ENCODE data around the gene TRNT1. TPM values are rescaled to one million over a fixed set of nuclear protein-coding genes. Genes with fewer than 3 reads are reported as not detected.

The TRNT1 gene
- total and polyA plus RNA-seq, 2 of the 8 experiments (the other 6 are each of a cell fraction or from before 2014, with no cell fraction given), result 7.2 to 33.1 TPM

DNA sequence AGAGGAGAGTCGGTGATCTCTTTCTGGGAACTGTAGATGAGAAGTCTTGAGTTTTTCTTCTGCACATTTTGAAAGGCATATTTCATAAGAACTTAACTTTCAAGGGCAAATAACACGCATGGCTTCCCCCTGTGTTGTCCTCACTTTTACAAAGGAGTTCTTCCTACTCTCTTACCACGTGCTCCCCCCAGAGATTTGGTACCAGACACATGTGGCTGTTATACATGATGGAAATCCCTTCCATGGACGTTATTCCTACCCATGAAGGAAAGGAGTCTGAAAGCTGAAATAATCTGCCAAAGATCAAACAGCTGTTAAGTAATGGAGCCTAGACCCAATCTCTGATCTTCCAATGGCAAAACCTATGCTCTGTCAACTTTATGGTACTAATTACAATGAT lies 20.9 kb upstream of the TRNT1 start:
- no peaks in the 10 kb centered on the region for H4K20me1 ChIP-seq (replicated peaks in 1 of 2; ENCODE audit: control insufficient read depth in 1 of 2, insufficient read depth in 2 of 2, low read length in 2 of 2)
- H2BK20ac ChIP-seq (ENCODE audit: low read length), result no peak overlapping the region
- no peaks in the 10 kb centered on the region for H3K36me3 ChIP-seq (ENCODE audit: control insufficient read depth in 2 of 4, insufficient read depth in 4 of 4, low read length in 3 of 4)
- H4K5ac ChIP-seq (ENCODE audit: insufficient read length, low read depth, low read length), result no peak overlapping the region
- no peaks in the 10 kb centered on the region for H3K79me1 ChIP-seq (ENCODE audit: low read depth, low read length)
- no peak overlapping the region for H3K4me2 ChIP-seq (ENCODE audit: insufficient read depth in 1 of 2, low read depth in 2 of 2, low read length in 2 of 2)
- H3K23me2 ChIP-seq (ENCODE audit: low read depth, low read length), result no peaks in the 10 kb centered on the region
- peaks cover 0 to 6% (median 5%) of the 10 kb centered on the region in 4 experiments; a peak in 5 of 7 replicates for H3K4me1 ChIP-seq (replicated peaks in 1 of 4; ENCODE audit: control insufficient read depth in 3 of 4, insufficient read depth in 4 of 4, low read length in 3 of 4)
- H2BK5ac ChIP-seq (ENCODE audit: low read depth, low read length), result no peak overlapping the region
- no peak overlapping the region for H2BK15ac ChIP-seq (ENCODE audit: low read length)
- no peak overlapping the region for H3K14ac ChIP-seq (ENCODE audit: insufficient read length)
- 95% methylated on average over 4 of the region's 4 CpGs; no CpG with 5 or more reads in 1 of the 2 experiments for WGBS, 2 experiments (ENCODE audit: extremely low coverage in 1 of 2, insufficient coverage in 1 of 2, insufficient read length in 1 of 2, insufficient replicate concordance in 2 of 2, low coverage in 1 of 2, low lambda C conversion rate in 2 of 2, missing lambda C conversion rate in 1 of 2)
- H2BK120ac ChIP-seq (replicated peaks; ENCODE audit: low read depth, low read length), result no peak overlapping the region
- CTCF ChIA-PET (ENCODE audit: partially characterized antibody), result no interaction called here
- no peak for TF ChIP-seq RNF2 (IDR thresholded peaks at IDR 0.05; ENCODE audit: borderline replicate concordance, low read depth, low read length, missing control alignments, poor library complexity, severe bottlenecking)
- no peak overlapping the region for H3K23ac ChIP-seq (ENCODE audit: insufficient read length)
- no peaks in the 10 kb centered on the region for H3K9me3 ChIP-seq (ENCODE audit: insufficient read depth in 2 of 2, low read depth in 1 of 2, low read length in 1 of 2)
- H4K91ac ChIP-seq (replicated peaks; ENCODE audit: insufficient read length, low read length), result no peak overlapping the region
- no peak overlapping the region for H2AK5ac ChIP-seq (ENCODE audit: low read depth, low read length)
- H3K18ac ChIP-seq (ENCODE audit: extremely low read depth, low read length), result no peak overlapping the region
- H3K27ac ChIP-seq (ENCODE audit: low read depth, low read length), result no peak overlapping the region
- 0 out of 2 replicates have a peak overlapping the region, but pooled peaks have one; percentile 20 for H2AFZ ChIP-seq (ENCODE audit: low read length)
- no peak overlapping the region for H3K4me3 ChIP-seq (ENCODE audit: extremely low read depth in 1 of 4, insufficient read depth in 2 of 4, low read depth in 3 of 4, low read length in 4 of 4)
- no peak overlapping the region for H3K56ac ChIP-seq (replicated peaks; ENCODE audit: insufficient read length, low read depth, low read length)
- H4K8ac ChIP-seq (ENCODE audit: extremely low read depth, insufficient read depth, low read length), result no peak overlapping the region
- no peaks in the 10 kb centered on the region for H3K79me2 ChIP-seq (ENCODE audit: control insufficient read depth in 1 of 2, insufficient read depth in 2 of 2, low read length in 2 of 2)
- no peak for DNase-seq (ENCODE audit: low read depth in 1 of 2, low spot score in 2 of 2)
- no peak overlapping the region for H2BK12ac ChIP-seq (ENCODE audit: low read depth, low read length)
- POLR2A ChIA-PET (ENCODE audit: partially characterized antibody), result no interaction called here
- FAIRE-seq, result no peak
- no peak overlapping the region for H3K9ac ChIP-seq (replicated peaks in 1 of 4; ENCODE audit: extremely low read depth in 1 of 4, low read depth in 3 of 4, low read length in 3 of 4)
- no peaks in the 10 kb centered on the region for H3K27me3 ChIP-seq (replicated peaks in 1 of 4; ENCODE audit: control insufficient read depth in 3 of 4, extremely low read depth in 1 of 4, insufficient read depth in 3 of 4, low read length in 3 of 4)
- H3K4ac ChIP-seq (replicated peaks; ENCODE audit: insufficient read length, low read depth, low read length), result no peak overlapping the region
